ENCODE data around the gene SANBR.

DNA sequence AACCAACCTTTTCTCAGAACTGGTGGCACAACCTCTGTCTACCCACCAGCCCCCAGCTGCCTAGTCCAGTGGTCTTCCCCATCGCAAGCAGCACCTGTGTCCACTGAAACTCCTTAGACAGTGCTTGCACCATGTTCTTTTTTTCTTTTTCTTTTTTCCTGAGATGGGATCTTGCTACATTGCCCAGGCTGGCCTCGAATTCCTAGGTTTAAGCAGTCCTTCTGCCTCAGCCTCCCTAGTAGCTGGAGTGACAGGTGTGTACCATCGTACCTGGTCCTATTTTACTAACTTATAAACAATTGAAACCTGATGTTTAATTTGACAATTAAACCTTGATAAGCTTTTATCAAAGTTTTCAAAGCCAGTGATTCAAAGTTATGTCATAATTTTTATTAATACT lies 30.8 kb downstream of the SANBR start:
- TF ChIP-seq SPI1 (IDR thresholded peaks at IDR 0.05; ENCODE audit: low read depth, low read length): no peak
- TF ChIP-seq TAF1 (IDR thresholded peaks at IDR 0.05; ENCODE audit: low read depth, low read length): no peak
- no peak for TF ChIP-seq POLR2A (IDR thresholded peaks at IDR 0.05; ENCODE audit: low read depth, low read length)
- TF ChIP-seq POLR2AphosphoS5 (IDR thresholded peaks at IDR 0.05; ENCODE audit: low read depth, low read length): no peak
- TF ChIP-seq POU2F2 (IDR thresholded peaks at IDR 0.05; ENCODE audit: low read depth, low read length): no peak
- no peak for TF ChIP-seq PAX5 (IDR thresholded peaks at IDR 0.05; ENCODE audit: insufficient read depth, low read length, severe bottlenecking)

Measured in GM12891 (cell line).